Ishikawa (cell line): ENCODE results near the gene PNPLA7.

Source experiments
- CEBPB ChIP-seq: IDR thresholded peaks from 2 replicates; pipeline ENCODE4 v1.6.1; 2012
- CREB1 ChIP-seq: IDR thresholded peaks from 2 replicates; pipeline ENCODE4 v1.6.1; 2012; ENCODE audit warnings: low read depth
- EGR1 ChIP-seq: IDR thresholded peaks from 2 replicates; pipeline ENCODE4 v1.6.1; 2012
- EP300 ChIP-seq: IDR thresholded peaks from 2 replicates; pipeline ENCODE4 v1.6.1; 2012; ENCODE audit warnings: borderline replicate concordance
- FOXM1 ChIP-seq: IDR thresholded peaks from 2 replicates; pipeline ENCODE4 v1.6.1; 2012; ENCODE audit warnings: low read depth, borderline replicate concordance
- NFIC ChIP-seq: IDR thresholded peaks from 2 replicates; pipeline ENCODE4 v1.6.1; 2012
- RAD21 ChIP-seq: IDR thresholded peaks from 2 replicates; pipeline ENCODE4 v1.6.1; 2012; ENCODE audit warnings: low read depth
- TAF1 ChIP-seq: IDR thresholded peaks from 2 replicates; pipeline ENCODE4 v1.6.1; 2012; ENCODE audit warnings: low read depth, mild to moderate bottlenecking
- TCF12 ChIP-seq: IDR thresholded peaks from 2 replicates; pipeline ENCODE4 v1.6.1; 2012; ENCODE audit warnings: low read depth
- TEAD4 ChIP-seq: IDR thresholded peaks from 2 replicates; pipeline ENCODE4 v1.6.1; 2012
- USF1 ChIP-seq: IDR thresholded peaks from 2 replicates; pipeline ENCODE4 v1.6.1; 2012
- YY1 ChIP-seq: IDR thresholded peaks from 2 replicates; pipeline ENCODE4 v1.6.1; 2012; ENCODE audit warnings: low read depth
- ZBTB7A ChIP-seq: IDR thresholded peaks from 2 replicates; pipeline ENCODE4 v1.6.1; 2012; ENCODE audit warnings: low read depth
- TF ChIP-seq, protein P1 (sequence below): IDR thresholded peaks from 2 replicates; pipeline ENCODE4 v1.6.1; 2012; ENCODE audit warnings: low read depth, mild to moderate bottlenecking
- TF ChIP-seq, protein P2 (sequence below): IDR thresholded peaks from 2 replicates; pipeline ENCODE4 v1.6.1; 2012

Gene PNPLA7

DNA sequence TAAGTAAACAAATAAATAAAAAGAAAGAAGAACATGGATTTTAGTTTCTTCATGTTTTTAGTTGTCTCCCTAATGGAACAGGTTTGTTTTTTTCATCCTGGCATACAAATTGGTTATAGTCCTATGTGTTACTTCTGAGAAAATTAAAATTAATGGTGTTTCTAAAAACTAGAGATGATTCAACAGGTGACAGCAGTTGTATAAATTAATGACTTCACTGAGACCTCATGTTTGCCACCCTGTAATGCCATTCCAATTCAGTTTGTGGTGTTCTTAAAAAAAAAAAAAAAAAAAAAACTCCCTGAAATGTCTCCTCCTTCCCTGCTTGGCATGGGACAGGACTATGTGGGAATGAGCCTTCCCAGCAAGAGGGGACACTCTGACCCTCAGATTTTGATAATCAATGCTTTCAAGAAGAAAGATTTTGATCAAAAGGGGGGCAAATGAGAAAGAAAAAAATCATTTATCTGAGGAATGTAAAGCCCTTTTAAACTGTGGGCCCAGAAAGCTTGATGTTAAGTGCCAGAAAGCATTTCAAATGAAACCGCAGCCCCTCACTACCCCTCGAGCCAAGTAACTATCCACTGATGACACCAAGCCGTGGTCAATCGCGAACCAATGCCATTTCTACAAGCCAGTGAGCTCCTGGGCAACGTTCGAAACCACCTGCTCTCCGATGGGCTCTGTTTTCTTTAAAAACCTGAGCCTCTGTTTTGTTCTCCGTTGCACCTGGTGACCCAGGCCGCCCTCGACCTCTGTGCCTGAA lies 128.2 kb downstream of the PNPLA7 start:
- TF ChIP-seq, protein P1, sequence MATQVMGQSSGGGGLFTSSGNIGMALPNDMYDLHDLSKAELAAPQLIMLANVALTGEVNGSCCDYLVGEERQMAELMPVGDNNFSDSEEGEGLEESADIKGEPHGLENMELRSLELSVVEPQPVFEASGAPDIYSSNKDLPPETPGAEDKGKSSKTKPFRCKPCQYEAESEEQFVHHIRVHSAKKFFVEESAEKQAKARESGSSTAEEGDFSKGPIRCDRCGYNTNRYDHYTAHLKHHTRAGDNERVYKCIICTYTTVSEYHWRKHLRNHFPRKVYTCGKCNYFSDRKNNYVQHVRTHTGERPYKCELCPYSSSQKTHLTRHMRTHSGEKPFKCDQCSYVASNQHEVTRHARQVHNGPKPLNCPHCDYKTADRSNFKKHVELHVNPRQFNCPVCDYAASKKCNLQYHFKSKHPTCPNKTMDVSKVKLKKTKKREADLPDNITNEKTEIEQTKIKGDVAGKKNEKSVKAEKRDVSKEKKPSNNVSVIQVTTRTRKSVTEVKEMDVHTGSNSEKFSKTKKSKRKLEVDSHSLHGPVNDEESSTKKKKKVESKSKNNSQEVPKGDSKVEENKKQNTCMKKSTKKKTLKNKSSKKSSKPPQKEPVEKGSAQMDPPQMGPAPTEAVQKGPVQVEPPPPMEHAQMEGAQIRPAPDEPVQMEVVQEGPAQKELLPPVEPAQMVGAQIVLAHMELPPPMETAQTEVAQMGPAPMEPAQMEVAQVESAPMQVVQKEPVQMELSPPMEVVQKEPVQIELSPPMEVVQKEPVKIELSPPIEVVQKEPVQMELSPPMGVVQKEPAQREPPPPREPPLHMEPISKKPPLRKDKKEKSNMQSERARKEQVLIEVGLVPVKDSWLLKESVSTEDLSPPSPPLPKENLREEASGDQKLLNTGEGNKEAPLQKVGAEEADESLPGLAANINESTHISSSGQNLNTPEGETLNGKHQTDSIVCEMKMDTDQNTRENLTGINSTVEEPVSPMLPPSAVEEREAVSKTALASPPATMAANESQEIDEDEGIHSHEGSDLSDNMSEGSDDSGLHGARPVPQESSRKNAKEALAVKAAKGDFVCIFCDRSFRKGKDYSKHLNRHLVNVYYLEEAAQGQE, result no peak
- no peak for TF ChIP-seq EGR1
- TF ChIP-seq, protein P2, sequence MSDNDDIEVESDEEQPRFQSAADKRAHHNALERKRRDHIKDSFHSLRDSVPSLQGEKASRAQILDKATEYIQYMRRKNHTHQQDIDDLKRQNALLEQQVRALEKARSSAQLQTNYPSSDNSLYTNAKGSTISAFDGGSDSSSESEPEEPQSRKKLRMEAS, result 0 out of 2 replicates have a peak, but pooled peaks have one; percentile 24
- TF ChIP-seq USF1, result no peak

GRCh38 chr9:137417161-137418021 lies 132.8 kb downstream of the PNPLA7 start:
- TF ChIP-seq EP300 (no peak), YY1 (no peak), TEAD4 (no peak), CREB1 (no peak), CEBPB (no peak), TAF1 (no peak), USF1 (no peak), ZBTB7A (no peak), TCF12 (no peak), RAD21 (no peak), NFIC (no peak), FOXM1 (no peak), EGR1 (no peak)
- TF ChIP-seq, protein P1, result no peak
- TF ChIP-seq, protein P2, result no peak

- TF ChIP-seq EGR1, result no peak
Measured at GRCh38 chr9:137416563-137417151, 133.5 kb downstream of the PNPLA7 start.

- TF ChIP-seq, protein P2, result no peak
- TF ChIP-seq NFIC, result no peak
- no peak for TF ChIP-seq CEBPB
- TF ChIP-seq, protein P1, result no peak
Measured at GRCh38 chr9:137416006-137416562, 134.1 kb downstream of the PNPLA7 start.
